LHCN-M2 (cell line): ENCODE measurements around the gene TRIM24. TPM values are rescaled to one million over a fixed set of nuclear protein-coding genes. Genes with fewer than 3 reads are reported as not detected.

Experiments
- DNase-seq: peaks from one replicate; pipeline ENCODE4 v3.0.0-alpha.2; 2012; ENCODE audit warnings: low read depth
- total RNA-seq: library from RNA; depleted of rRNA; stranded (reverse); fragments of >200 nt; gene quantifications from 2 replicates; pipeline ENCODE4 v1.2.3, GENCODE V29; 2014; rRNA removed

TRIM24 gene
- total RNA-seq, 1 experiment from 2014 or later: 16.1 TPM

DNA sequence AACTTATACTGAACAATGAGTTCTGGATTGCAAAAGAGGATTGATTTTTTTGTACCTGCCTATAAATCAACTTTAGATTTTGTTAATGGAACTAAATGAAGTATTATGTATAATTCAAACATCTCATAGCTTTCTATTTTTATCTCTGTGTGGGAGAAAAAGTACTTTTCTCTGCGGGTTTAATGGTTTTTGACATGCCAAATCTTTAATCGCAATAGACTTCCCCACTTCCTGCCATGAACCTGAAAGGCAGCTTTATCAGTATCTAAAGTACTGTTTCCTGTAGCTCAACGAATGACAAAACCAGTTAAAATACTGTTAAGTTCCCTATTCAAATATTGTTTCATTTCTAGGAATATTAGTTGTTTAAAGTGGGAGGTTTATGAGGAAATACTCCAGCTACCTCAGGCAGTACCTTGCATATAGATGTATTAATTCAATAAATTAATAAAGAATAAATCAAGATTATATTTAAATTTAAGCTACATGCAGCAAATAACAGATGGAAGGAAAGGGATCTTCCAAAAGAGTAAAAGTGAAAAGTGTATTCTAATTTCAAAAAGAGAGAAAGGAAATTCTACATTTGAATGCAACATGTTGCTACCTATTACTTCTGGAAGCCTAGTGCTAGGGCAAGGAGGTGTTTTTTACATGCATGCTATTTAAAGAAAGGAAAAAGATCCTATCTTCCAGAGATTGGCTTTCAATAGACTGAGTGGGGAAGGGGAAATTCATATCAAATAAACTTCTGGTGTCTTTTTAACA, 165.2 kb downstream of the TRIM24 start:
- DNase-seq: no peak

DNA sequence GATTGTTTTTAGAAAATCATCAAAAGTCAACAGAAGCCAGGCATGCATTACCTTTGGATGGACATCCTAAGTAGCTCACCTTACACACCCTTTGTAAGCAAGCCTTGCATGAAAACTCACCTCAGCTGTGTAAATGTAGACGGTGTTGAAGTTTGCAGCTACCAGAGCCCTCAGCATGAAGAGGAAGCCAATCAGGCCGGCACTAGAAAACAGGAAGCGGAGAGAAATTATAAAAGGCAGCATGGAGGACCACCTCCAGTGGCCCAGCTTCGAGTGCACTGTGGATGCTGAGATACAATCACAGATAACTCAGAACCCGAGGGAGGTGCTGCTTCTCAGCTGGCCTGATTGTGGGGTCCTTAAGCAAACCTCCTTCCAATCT, 165.8 kb downstream of the TRIM24 start:
- DNase-seq: no peak

DNA sequence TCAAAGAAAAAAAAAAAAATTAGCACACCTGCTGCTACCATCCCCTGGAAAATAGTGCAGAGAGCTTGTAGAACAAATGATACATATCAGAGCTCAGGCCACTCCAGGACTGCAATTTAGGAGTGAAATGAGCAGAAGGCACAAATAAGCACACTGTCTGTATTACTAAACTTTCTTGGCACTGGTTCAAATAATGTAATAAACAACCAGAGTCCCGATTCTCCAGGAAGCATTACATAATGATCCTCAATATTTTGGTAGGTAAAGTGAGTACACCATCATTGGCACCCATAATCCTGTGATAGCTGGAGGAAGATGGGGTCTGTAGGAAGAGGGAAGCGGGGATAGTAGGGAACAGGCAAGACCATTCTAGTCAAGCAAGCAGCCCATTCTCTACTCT, 166.8 kb downstream of the TRIM24 start:
- DNase-seq: no peak

DNA sequence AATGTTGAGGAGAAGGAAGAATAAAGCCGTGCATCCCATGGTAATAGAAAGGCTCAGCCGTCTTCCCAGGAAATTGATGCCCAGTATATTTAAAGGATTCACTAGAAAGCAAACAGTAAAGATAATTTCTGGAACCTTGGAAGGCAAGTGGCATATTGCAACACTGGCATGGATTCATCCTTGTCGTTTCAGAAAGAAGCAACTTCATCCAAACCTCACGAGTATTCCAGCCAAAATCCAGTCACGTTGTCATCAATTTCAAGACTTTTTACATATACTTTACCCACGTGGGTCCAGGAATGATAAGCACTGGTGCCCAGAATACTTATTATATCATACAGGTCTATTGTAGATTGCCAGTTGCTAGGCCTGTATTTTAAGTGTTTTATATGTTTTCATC, 167.3 kb downstream of the TRIM24 start:
- no peak for DNase-seq

DNA sequence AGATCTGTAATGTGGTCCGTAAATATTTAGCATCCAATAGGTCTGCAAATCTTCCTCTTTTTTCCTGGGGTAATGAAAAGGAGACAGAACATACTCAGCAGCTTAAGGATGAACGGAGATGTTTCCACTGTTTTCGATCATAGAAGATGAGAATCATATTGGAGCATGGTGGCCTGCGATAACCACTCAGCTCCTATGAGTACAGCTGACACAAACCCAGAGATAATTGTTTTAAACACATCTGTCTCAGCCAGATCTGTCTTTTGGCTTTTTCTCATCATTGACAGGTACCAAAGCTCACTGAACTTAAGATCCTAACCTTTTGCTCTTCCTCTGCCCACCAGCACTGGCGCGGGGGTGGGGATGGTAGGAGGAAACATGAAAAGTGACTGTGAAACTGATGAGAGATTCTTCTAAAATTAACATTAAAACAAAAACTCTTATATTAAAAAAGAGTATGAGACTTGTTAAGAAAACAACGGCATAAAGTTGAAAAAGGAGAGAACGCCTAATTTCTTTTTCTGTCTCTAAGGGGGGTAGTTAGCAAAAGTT, 170.1 kb downstream of the TRIM24 start:
- no peak for DNase-seq

DNA sequence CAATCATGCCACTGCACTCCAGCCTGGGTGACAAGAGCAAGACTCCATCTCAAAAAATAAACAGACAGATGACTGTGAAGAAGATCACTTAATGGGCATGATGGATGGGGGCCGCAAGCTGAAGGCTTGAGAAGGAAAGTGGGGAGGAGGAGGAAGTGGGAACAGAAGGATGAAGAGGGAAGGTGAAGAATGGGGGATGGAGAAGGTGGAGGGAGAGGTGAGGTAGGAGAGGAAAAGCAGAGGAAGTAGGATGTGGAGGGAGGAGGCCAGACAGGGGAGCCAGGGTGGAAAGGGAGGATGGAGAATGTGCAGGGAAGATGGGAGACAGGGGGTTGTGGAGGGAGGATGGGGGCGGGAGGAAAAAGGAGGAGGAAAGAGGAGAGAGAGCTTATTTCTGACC, 172.3 kb downstream of the TRIM24 start:
- DNase-seq: no peak

DNA sequence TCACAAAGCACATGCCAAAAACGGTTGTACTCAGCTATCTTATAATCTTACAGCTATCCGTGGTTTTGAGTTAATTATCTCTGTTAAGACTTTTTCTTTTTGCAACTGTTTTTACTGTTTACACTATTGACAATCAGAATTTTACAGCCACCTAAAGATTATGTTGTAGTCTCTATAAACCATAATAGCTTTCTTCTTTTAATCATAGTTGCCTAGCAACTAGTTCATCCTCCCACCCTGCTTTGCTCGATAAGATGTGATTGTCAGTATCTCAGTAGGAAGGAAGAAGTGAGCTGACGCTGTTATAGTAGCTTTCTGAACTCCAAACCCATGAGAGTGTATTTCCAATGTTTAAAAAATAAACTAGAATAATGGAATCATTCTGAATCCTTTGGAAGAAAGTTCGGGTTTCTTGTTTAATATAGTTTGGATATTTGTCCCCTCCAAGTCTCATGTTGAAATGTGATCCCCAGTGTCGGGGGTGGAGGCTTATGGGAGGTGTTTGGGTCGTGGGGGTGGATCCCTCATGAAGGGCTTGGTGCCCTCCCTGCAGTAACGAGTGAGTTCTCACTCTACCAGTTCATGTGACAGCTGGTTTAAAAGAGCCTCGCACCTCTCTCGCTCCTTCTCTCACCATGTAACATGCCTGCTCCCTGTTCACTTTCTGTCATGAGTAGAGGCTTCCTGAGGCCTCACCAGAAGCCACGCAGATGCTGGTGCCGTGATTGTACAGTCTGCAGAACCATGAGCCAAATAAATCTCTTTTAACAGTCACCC, 173.0 kb downstream of the TRIM24 start:
- DNase-seq: no peak

Other genes with a start within 250 kb of the TRIM24 start
- gene SVOPL, start 241.1 kb downstream of the TRIM24 start, total RNA-seq: not detected in 2 replicates